ENCODE data around the gene ACSF2. TPM values are rescaled to one million over a fixed set of nuclear protein-coding genes. Genes with fewer than 3 reads are reported as not detected.

The ACSF2 gene
- total and polyA plus RNA-seq, 2 experiments from 2014 or later: 43.1 to 47.9 TPM

- no peaks in the 10 kb centered on the region for H3K79me2 ChIP-seq
- H3K4me1 ChIP-seq (ENCODE audit: insufficient read depth): peaks cover 11% of the 10 kb centered on the region
- TF ChIP-seq EZH2 (IDR thresholded peaks at IDR 0.05; ENCODE audit: borderline replicate concordance): no peak
- no peak for TF ChIP-seq EZH2phosphoT487 (IDR thresholded peaks at IDR 0.05; ENCODE audit: low read depth, severe bottlenecking, unreplicated experiment)
- TF ChIP-seq, protein P1, sequence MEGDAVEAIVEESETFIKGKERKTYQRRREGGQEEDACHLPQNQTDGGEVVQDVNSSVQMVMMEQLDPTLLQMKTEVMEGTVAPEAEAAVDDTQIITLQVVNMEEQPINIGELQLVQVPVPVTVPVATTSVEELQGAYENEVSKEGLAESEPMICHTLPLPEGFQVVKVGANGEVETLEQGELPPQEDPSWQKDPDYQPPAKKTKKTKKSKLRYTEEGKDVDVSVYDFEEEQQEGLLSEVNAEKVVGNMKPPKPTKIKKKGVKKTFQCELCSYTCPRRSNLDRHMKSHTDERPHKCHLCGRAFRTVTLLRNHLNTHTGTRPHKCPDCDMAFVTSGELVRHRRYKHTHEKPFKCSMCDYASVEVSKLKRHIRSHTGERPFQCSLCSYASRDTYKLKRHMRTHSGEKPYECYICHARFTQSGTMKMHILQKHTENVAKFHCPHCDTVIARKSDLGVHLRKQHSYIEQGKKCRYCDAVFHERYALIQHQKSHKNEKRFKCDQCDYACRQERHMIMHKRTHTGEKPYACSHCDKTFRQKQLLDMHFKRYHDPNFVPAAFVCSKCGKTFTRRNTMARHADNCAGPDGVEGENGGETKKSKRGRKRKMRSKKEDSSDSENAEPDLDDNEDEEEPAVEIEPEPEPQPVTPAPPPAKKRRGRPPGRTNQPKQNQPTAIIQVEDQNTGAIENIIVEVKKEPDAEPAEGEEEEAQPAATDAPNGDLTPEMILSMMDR (IDR thresholded peaks at IDR 0.05; ENCODE audit: poor library complexity): no peak
- H3K27ac ChIP-seq: no peak overlapping the region
- no peak overlapping the region for H3K4me3 ChIP-seq
- no peaks in the 10 kb centered on the region for H4K20me1 ChIP-seq (ENCODE audit: insufficient read depth, poor library complexity, severe bottlenecking)
- H3K27me3 ChIP-seq: no peaks in the 10 kb centered on the region
- no peak for DNase-seq (ENCODE audit: low spot score)
- no peaks in the 10 kb centered on the region for H3K9me3 ChIP-seq (ENCODE audit: low read depth)
- no peaks in the 10 kb centered on the region for H3K9me2 ChIP-seq (replicated peaks; ENCODE audit: insufficient read depth)
- H3K4me2 ChIP-seq: no peak overlapping the region
- WGBS (ENCODE audit: low lambda C conversion rate, missing lambda C conversion rate): 72% methylated on average over 6 of the region's 6 CpGs
- H2AFZ ChIP-seq: no peak overlapping the region
- no peaks in the 10 kb centered on the region for H3K36me3 ChIP-seq (replicated peaks; ENCODE audit: insufficient read depth, low read depth)
These were observed 89.1 kb downstream of the ACSF2 start for GRCh38 chr17:50514936-50515702.

- no peak overlapping the region for H3K4me2 ChIP-seq
- no peak overlapping the region for H3K27ac ChIP-seq
These were observed 91.0 kb downstream of the ACSF2 start for GRCh38 chr17:50517011-50517410.

DNA sequence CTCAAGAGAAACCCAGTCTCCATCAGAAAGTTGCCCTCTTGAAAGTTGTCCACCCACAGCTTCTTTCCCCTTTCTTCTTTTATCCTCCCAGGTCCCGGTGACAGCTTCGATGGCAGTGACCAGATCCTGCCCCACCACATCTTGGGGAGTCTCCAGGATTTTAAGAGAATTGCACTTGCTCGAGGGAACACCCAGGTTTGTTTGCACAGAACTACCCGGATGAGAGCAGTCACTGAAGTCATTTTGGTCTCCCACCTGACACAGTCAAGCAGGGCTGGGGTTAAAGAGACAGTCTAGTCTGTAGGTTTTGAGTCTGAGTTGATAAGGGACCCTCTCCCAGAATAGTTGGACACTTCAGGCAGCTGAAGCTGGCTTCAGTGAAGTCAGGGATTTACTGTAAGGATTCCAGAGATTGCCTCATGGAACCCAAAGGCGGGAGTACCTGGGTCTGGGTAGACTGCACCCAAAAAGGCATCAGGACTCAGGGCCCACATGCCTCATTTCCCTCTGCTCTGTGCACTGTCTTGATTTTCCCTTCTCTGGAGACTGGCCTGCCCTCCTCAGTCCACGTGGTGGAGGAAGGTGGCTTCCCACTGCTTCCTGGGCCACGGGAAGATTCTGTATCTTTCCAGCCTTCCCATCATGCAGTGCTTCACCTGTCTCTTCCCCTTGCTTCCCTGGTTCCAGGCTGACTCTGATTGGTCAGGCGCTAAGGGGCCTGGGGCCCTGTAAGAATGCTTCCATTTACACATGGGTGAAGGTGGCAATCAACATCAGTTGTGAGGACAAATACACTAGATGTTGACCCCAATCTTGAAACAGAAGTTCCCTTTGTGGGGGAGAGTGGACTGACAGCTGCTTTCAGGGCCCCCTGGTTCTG lies 91.7 kb downstream of the ACSF2 start:
- no peaks in the 10 kb centered on the region for H4K20me1 ChIP-seq (ENCODE audit: insufficient read depth, poor library complexity, severe bottlenecking)

More at GRCh38 chr17:50517011-50517410, 91.0 kb downstream of the ACSF2 start:
- no peaks in the 10 kb centered on the region for H3K27me3 ChIP-seq
- no peak overlapping the region for H3K4me3 ChIP-seq
- H3K4me1 ChIP-seq (ENCODE audit: insufficient read depth): peaks cover 11% of the 10 kb centered on the region
- H4K20me1 ChIP-seq (ENCODE audit: insufficient read depth, poor library complexity, severe bottlenecking): no peaks in the 10 kb centered on the region
- H3K36me3 ChIP-seq (replicated peaks; ENCODE audit: insufficient read depth, low read depth): no peaks in the 10 kb centered on the region
- H3K9me2 ChIP-seq (replicated peaks; ENCODE audit: insufficient read depth): no peaks in the 10 kb centered on the region
- no peak for DNase-seq (ENCODE audit: low spot score)
- no peak overlapping the region for H2AFZ ChIP-seq
- no peak for TF ChIP-seq EZH2 (IDR thresholded peaks at IDR 0.05; ENCODE audit: borderline replicate concordance)
- TF ChIP-seq, protein P1 (IDR thresholded peaks at IDR 0.05; ENCODE audit: poor library complexity): no peak
- no peak for TF ChIP-seq EZH2phosphoT487 (IDR thresholded peaks at IDR 0.05; ENCODE audit: low read depth, severe bottlenecking, unreplicated experiment)
- no peaks in the 10 kb centered on the region for H3K9me3 ChIP-seq (ENCODE audit: low read depth)
- 93% methylated on average over 4 of the region's 4 CpGs for WGBS (ENCODE audit: low lambda C conversion rate, missing lambda C conversion rate)
- H3K79me2 ChIP-seq: no peaks in the 10 kb centered on the region

More for the DNA sequence above, 91.7 kb downstream of the ACSF2 start:
- DNase-seq (ENCODE audit: low spot score): no peak
- H3K4me2 ChIP-seq: no peak overlapping the region
- H3K4me3 ChIP-seq: no peak overlapping the region
- H3K9me2 ChIP-seq (replicated peaks; ENCODE audit: insufficient read depth): no peaks in the 10 kb centered on the region
- 83% methylated on average over 8 of the region's 8 CpGs for WGBS (ENCODE audit: low lambda C conversion rate, missing lambda C conversion rate)
- no peak overlapping the region for H3K27ac ChIP-seq
- H3K9me3 ChIP-seq (ENCODE audit: low read depth): no peaks in the 10 kb centered on the region
- no peaks in the 10 kb centered on the region for H3K79me2 ChIP-seq
- TF ChIP-seq EZH2phosphoT487 (IDR thresholded peaks at IDR 0.05; ENCODE audit: low read depth, severe bottlenecking, unreplicated experiment) (no peak), EZH2 (IDR thresholded peaks at IDR 0.05; ENCODE audit: borderline replicate concordance) (no peak)
- TF ChIP-seq, protein P1 (IDR thresholded peaks at IDR 0.05; ENCODE audit: poor library complexity): no peak
- no peaks in the 10 kb centered on the region for H3K36me3 ChIP-seq (replicated peaks; ENCODE audit: insufficient read depth, low read depth)
- H2AFZ ChIP-seq: no peak overlapping the region
- H3K4me1 ChIP-seq (ENCODE audit: insufficient read depth): peaks cover 11% of the 10 kb centered on the region
- H3K27me3 ChIP-seq: no peaks in the 10 kb centered on the region
